DMS53 treated with DMSO at 0.1 percent for 48 hours (cell line): ENCODE measurements around the gene WNT9A.

ENCODE experiments used
- DNase-seq: peaks from one replicate; lab custom pipeline; 2025; ENCODE audit not compliant: unreplicated experiment; lab: John Stamatoyannopoulos, UW

WNT9A gene

DNA sequence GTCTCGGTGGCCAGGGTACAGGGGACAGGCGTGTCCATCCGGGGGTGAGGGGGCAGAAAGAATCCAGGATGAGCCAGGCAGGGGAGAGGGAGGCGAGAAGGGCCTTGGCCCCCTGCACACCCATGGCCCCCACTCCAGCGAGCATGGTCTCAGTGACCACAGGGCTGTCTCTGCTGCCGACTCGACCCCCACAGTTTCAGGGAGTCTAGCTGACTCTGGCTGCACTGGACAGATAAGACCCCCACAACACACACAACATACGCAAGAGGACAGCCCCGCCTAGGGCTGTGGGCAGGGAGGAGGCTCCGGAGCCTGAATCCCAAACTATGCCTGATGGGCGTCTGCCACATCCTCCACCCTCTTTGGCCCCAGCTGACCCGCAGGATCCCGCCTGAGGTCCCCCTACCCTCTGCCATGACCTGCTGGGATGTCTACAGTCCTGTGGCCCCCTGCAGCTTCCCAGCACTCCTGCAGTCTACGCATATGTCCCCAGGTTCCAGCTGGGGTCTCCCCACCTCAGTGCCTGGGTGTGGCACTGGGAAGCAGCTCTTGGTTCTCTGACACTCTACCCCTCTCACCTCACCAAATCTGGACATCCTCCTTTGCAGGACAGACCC is 22.0 kb downstream of the WNT9A start:
- no peak for DNase-seq

DNA sequence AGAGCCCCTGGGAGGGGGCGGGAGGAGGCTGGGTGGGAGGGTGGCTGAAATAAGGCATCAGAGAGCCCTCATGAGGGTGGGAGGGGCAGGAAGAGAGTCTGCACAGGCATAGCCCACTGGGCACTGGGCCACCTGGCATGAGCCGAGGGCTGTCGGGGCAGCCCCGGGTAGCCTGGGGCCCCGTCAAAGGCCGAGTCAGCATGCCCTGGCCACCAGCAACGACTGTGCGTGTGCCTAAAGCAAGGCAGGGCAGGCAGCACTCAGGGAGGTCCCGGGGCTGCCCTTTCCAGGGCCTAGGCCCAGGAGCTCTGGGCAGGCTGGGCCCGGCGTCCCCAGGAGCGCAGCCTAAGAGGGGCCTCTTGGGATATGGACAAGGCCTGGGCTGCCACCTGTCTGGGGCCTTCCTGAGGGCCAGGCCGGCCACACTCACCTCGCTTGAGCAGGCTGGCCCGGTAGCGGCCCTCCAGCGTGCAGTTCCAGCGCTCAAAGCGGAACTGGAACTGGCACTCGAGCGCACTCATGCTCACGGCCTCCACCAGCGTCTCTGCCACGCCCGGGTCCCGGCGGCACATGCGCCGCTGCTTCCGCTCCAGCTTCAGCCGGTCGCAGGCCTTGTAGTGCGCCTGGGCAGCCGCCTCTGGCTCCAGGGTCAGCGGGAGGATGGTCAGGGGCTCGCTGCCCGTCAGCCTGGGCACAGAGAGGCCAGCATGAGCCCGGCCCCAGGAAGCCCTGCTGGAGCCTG is 22.7 kb downstream of the WNT9A start:
- no peak for DNase-seq

- DNase-seq, result no peak
These were observed 23.4 kb downstream of the WNT9A start for GRCh38 chr1:227924168-227924832.

DNA sequence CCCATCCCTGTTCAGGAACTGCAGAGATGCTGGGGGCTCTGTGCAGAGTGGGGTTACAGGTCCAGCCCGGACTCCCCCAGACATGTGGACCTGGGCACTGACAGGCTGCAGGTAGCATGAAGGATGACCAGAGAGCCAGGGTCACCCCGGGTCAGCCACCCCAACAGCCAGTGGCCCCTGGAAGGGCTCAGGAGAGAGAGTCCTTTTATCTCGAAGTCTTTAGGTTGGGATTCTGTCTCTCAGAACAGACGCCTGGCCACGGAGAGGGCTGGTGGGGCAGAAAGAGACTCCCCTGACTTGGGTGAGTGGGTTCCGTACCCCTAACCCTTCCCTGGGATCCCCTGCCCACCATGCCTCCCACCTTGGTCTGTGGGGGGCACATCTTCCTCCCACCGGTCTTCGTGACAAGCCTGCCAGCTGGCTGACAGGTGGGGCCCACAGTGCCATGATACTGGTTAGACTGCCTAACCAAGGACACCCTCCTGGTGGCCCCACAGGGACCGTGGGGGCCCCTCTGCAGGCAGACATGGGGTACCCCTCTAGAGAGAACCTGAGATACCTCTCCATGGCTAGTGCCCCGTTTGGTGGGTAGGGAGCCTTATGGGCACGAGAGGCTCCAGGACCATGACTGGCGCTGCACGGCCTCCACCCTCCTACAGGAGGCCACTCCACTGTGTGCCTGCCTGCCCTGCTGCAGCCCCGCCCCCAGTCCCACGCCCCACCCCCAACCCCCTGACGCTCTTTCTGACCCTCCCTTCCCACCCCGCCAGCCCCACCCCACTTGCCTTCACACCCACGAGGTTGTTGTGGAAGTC is 24.2 kb downstream of the WNT9A start:
- no peak for DNase-seq

DNA sequence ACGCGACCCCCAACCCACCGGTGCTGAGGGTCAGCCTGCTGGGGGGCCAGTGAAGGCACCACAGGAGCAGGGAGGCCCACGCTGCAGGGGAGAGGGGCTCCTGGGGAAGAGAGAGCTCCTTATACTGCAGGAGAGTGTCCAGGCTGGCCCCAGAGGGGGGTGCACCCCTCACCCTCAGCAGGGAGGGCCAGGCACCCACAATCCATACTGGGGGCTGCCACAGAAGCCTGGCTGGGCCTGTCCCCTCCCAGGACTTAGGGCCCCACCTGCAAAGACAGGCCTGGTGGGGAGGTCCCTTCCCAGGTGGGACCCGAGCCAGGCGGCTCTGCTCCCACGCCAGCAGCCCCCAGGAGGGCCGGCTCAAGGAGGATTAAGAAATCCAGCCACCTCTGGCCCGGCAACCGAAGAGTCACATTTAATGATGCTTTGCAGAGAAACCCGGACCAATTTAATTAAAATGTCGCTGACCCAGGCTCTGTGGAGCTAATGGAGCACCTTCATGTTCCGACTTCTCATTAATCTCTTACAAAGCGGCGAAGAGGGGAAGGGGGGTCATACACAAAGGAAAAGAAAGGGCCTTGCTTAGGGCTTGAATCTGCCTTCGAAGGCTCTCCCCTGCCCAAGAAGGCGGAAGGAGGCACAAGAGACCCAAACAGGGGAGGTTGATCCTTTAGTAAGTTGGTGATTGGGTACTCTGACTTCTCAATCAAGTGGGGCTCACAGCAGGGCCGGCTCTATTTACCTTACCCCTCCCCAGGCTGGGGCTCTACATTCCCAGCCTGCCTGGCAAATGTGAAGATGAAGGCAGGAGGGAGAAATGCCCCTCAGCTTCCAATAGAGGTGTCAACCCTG is 25.0 kb downstream of the WNT9A start:
- DNase-seq, result no peak

GRCh38 chr1:227921461-227922185 is 26.1 kb downstream of the WNT9A start:
- no peak for DNase-seq

DNA sequence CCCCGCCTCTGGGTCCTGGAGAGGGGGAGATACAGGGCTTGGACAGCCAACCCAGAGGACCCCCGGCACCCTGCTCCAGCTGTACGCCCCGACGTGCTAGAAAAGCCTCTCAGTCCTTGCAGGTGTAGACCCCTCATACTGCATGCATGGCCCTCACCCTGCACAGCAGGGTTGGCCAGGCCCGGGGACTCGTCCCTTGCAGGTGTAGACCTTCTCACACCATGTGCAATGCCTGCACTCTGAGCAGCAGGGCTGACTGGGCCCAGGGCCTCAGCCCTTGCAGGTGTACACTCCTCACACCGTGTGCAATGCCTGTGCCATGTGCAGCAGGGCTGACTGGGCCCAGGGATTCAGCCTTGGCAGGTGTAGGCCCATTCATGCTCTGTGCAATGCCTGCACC is 26.8 kb downstream of the WNT9A start:
- DNase-seq, result no peak

GRCh38 chr1:227920426-227920825 is 27.3 kb downstream of the WNT9A start:
- DNase-seq, result no peak

GRCh38 chr1:227919906-227920305 is 27.8 kb downstream of the WNT9A start:
- no peak for DNase-seq

- DNase-seq, result no peak
These were observed 29.0 kb downstream of the WNT9A start for GRCh38 chr1:227918736-227919135.

DNA sequence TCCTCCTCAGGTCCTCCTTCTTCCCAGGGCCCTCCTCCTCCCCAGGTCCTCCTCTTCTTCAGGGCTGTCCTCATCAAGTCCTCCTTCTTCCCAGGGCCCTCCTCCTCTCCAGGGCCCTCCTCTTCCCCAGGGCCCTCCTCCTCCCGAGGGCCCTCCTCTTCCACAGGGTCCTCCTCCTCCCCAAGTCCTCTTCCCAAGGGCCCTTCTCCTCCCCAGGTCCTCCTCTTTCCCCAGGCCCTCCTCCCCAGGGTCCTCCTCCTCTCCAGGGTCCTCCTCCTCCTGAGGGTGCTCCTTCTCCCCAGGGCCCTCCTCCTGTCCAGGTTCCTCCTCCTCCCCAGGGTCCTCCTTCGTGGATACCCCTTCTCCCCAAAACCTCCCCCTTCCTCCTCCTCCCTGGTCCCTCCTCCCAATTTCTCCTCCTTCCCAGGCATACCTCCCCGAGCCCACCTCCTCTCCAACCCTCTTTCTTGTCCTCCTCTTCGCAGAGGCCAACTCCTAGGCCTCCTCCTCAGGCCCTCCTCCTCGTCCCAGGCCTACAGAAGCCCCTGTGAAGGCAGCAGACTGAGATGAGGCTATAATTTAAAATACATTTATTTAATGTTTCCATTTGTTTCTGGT is 29.5 kb downstream of the WNT9A start:
- no peak for DNase-seq

DNA sequence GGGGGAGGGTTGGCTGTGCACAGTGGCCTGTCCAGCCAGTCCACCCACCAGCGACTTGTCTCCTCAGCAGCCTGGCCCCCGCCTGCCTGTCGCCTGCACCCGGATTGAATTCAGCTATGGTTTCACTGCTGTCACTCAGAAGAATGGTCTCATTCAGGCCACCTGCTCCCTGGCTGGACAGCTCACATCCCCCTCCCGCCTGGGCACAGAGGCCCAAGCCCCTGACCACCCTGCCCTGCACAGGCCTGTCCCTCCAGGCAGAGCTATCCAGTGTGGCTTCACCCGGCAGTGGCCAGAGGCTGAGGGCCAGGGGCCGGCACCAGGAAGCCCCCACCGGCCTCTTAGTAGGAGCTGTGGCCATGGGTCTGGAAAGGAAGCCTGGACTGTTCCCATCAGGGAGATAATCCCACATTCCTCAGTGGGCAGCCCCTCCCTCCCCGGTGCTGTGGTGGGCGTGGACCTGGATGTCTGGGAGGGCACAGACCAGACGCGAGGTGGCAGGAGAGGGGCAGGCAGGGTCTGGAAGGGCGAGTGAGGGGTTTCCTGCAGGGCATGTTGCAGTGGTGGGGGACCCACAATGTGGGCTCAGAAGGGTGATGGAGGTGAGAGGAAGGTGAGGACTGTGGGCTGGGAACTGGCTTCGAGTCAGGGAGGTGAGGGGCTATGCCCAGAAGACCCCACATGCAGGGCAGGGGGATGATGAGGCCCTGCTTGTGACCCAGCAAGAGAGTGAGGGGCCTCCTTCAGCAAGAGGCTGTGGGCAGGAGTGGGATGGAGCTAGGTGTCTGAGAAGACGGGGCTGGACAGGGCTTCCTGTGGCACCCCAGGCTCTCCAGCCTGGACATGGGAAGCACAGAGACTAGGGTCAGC is 30.4 kb downstream of the WNT9A start:
- no peak for DNase-seq

DNA sequence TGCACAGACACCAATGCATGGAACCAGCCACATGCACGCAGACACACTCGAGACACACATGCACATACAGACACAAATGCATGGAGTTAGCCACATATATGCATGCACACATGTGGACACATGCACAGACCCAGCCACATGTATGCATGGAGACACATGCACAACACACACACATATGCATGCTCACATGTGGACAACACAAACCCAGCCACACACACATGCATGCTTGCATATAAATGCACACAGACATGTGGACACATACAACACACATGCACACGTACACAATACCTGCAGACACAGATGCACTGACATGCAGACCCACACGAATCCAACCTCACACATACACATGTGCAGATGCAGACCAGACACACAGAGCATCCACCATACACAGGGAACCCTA is 31.1 kb downstream of the WNT9A start:
- no peak for DNase-seq

DNA sequence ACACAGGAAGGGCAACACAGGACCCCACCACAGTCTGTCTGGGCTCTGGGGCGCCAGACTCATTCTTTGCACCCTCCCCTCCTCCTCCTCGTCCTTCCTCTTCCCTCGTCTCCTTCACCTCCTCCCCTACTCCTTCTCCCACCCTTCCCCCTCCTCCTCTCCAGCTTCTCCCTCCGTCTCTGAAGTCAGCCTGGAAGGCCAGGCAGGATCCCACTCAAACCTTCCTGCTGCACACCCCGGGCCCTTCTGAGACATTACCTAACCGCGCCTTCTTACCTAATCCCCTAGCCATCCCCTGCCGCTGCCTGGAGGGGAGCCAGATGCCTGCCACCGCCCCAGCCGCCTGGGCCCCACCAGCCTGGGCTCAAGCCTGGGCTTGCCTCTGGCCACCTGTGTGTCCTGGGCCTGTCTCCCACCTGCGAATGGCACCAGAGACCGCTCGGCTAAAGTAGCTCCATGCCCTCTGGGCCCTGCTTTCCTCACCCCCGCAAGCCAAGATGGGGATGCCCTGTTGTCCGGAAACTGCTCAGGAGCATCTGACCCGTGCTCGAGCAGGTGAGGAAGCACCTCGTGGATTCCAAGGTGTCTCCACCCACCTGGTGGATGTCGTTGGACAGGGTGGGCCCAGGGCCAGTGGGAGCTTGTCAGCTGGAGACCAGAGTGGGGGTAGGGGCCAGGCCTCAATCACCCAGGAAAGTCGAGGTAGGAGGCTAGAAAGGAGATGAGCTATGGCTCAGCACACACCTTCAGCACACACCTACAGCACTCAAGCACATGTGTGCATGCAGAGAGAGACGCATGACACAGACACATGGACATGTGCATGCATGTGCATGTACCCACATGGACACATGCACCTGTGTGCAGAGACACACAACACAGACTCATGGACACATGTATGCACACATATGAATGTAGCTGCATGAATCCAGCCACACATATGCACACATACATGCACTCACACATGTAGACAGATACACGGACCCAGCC is 31.9 kb downstream of the WNT9A start:
- DNase-seq, result no peak

GRCh38 chr1:227914801-227915563 is 32.8 kb downstream of the WNT9A start:
- no peak for DNase-seq
